SK-N-SH treated with all-trans-retinoic acid at 6 μM for 48 hours (cell line): ENCODE results near the gene ATXN10.

Experiments
- ATAC-seq: fragments of 200-7000 bp; cut with Tn5 transposase; 3 replicates; pipeline ENCODE4 v1.9.1; 2020; ENCODE audit warnings: mild to moderate bottlenecking, moderate library complexity
- ARNTL ChIP-seq: fragments of 450-650 bp; formaldehyde crosslinking; IDR thresholded peaks from 2 replicates; pipeline ENCODE4 v1.5.0; 2020; ENCODE audit warnings: low read depth, mild to moderate bottlenecking, moderate library complexity, borderline replicate concordance
- BACH2 ChIP-seq: fragments of 250-450 bp; sonication (Bioruptor Pico); IDR thresholded peaks from 2 replicates; pipeline ENCODE4 v1.9.0; 2021; ENCODE audit warnings: mild to moderate bottlenecking, borderline replicate concordance
- CREB5 ChIP-seq: fragments of 250-450 bp; sonication (Bioruptor Pico); IDR thresholded peaks from 2 replicates; pipeline ENCODE4 v1.5.1; 2020; ENCODE audit warnings: low read depth, mild to moderate bottlenecking, moderate library complexity
- CSDC2 ChIP-seq: fragments of 250-450 bp; sonication (Bioruptor Pico); IDR thresholded peaks from 2 replicates; pipeline ENCODE4 v1.5.0; 2020; ENCODE audit warnings: mild to moderate bottlenecking, moderate library complexity
- ESRRG ChIP-seq: fragments of 250-450 bp; sonication (Bioruptor Pico); IDR thresholded peaks from 2 replicates; pipeline ENCODE4 v1.6.1; 2021; ENCODE audit warnings: mild to moderate bottlenecking
- ISL1 ChIP-seq: fragments of 250-450 bp; sonication (Bioruptor Pico); IDR thresholded peaks from 2 replicates; pipeline ENCODE4 v2.1.2; 2022; ENCODE audit warnings: mild to moderate bottlenecking, moderate library complexity
- RARB ChIP-seq: fragments of 250-450 bp; sonication (Bioruptor Pico); IDR thresholded peaks from 2 replicates; pipeline ENCODE4 v1.8.0; 2021; ENCODE audit warnings: mild to moderate bottlenecking, moderate library complexity
- SNAI2 ChIP-seq: fragments of 250-450 bp; sonication (Bioruptor Pico); IDR thresholded peaks from 2 replicates; pipeline ENCODE4 v1.5.0; 2020; ENCODE audit warnings: mild to moderate bottlenecking, moderate library complexity
- TCF4 ChIP-seq: fragments of 250-450 bp; sonication (Bioruptor Pico); IDR thresholded peaks from 2 replicates; pipeline ENCODE4 v1.8.0; 2021; ENCODE audit warnings: mild to moderate bottlenecking, moderate library complexity, borderline replicate concordance
- TSHZ2 ChIP-seq: fragments of 250-450 bp; sonication (Bioruptor Pico); IDR thresholded peaks from 2 replicates; pipeline ENCODE4 v1.5.0; 2020; ENCODE audit warnings: mild to moderate bottlenecking, moderate library complexity
- ZC3H10 ChIP-seq: fragments of 250-450 bp; sonication (Bioruptor Pico); IDR thresholded peaks from 2 replicates; pipeline ENCODE4 v1.5.1; 2021; ENCODE audit warnings: mild to moderate bottlenecking, moderate library complexity
- ZFP3 ChIP-seq: fragments of 250-450 bp; sonication (Bioruptor Pico); IDR thresholded peaks from 2 replicates; pipeline ENCODE4 v1.5.0; 2020; ENCODE audit warnings: mild to moderate bottlenecking, moderate library complexity
- ZNF565 ChIP-seq: fragments of 450-650 bp; formaldehyde crosslinking; conservative IDR thresholded peaks from 2 replicates; pipeline ENCODE4 v1.5.0; 2020; ENCODE audit warnings: low read depth, mild to moderate bottlenecking, moderate library complexity
- ZNF70 ChIP-seq: fragments of 450-650 bp; formaldehyde crosslinking; IDR thresholded peaks from 2 replicates; pipeline ENCODE4 v1.5.0; 2020; ENCODE audit warnings: mild to moderate bottlenecking, moderate library complexity
- ZNF8 ChIP-seq: fragments of 450-650 bp; formaldehyde crosslinking; IDR thresholded peaks from 2 replicates; pipeline ENCODE4 v1.5.0; 2020; ENCODE audit warnings: mild to moderate bottlenecking, moderate library complexity
- TF ChIP-seq, protein P1 (sequence below): fragments of 250-450 bp; sonication (Bioruptor Pico); IDR thresholded peaks from 2 replicates; pipeline ENCODE4 v1.8.0; 2021; ENCODE audit warnings: low read depth, mild to moderate bottlenecking, moderate library complexity, borderline replicate concordance
- TF ChIP-seq, protein P2 (sequence below): fragments of 250-450 bp; sonication (Bioruptor Pico); IDR thresholded peaks from 2 replicates; pipeline ENCODE4 v1.8.0; 2020; ENCODE audit warnings: mild to moderate bottlenecking, moderate library complexity, borderline replicate concordance
- TF ChIP-seq, protein P3 (sequence below): fragments of 250-450 bp; sonication (Bioruptor Pico); IDR thresholded peaks from 2 replicates; pipeline ENCODE4 v1.5.1; 2021; ENCODE audit warnings: mild to moderate bottlenecking, moderate library complexity

Gene ATXN10

GRCh38 chr22:45889093-45889538 lies 217.5 kb downstream of the ATXN10 start:
- no peak for TF ChIP-seq SNAI2 (CRISPR knock-in tag)
- no peak for TF ChIP-seq ZNF565 (CRISPR knock-in tag)
- TF ChIP-seq ZNF8 (CRISPR knock-in tag), result no peak
- no peak for TF ChIP-seq ZFP3 (CRISPR knock-in tag)
- no peak for TF ChIP-seq ARNTL (CRISPR knock-in tag)
- TF ChIP-seq TCF4 (CRISPR knock-in tag), result no peak
- TF ChIP-seq, protein P1, sequence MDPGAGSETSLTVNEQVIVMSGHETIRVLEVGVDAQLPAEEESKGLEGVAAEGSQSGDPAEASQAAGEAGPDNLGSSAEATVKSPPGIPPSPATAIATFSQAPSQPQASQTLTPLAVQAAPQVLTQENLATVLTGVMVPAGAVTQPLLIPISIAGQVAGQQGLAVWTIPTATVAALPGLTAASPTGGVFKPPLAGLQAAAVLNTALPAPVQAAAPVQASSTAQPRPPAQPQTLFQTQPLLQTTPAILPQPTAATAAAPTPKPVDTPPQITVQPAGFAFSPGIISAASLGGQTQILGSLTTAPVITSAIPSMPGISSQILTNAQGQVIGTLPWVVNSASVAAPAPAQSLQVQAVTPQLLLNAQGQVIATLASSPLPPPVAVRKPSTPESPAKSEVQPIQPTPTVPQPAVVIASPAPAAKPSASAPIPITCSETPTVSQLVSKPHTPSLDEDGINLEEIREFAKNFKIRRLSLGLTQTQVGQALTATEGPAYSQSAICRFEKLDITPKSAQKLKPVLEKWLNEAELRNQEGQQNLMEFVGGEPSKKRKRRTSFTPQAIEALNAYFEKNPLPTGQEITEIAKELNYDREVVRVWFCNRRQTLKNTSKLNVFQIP, result no peak
- no peak for TF ChIP-seq BACH2 (CRISPR knock-in tag)
- no peak for TF ChIP-seq ZNF70 (CRISPR knock-in tag)
- no peak for TF ChIP-seq ISL1 (CRISPR knock-in tag)
- no peak for TF ChIP-seq RARB (CRISPR knock-in tag)
- TF ChIP-seq ZC3H10 (CRISPR knock-in tag), result no peak
- TF ChIP-seq TSHZ2 (CRISPR knock-in tag), result no peak
- TF ChIP-seq, protein P2, sequence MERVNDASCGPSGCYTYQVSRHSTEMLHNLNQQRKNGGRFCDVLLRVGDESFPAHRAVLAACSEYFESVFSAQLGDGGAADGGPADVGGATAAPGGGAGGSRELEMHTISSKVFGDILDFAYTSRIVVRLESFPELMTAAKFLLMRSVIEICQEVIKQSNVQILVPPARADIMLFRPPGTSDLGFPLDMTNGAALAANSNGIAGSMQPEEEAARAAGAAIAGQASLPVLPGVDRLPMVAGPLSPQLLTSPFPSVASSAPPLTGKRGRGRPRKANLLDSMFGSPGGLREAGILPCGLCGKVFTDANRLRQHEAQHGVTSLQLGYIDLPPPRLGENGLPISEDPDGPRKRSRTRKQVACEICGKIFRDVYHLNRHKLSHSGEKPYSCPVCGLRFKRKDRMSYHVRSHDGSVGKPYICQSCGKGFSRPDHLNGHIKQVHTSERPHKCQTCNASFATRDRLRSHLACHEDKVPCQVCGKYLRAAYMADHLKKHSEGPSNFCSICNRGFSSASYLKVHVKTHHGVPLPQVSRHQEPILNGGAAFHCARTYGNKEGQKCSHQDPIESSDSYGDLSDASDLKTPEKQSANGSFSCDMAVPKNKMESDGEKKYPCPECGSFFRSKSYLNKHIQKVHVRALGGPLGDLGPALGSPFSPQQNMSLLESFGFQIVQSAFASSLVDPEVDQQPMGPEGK (CRISPR knock-in tag), result no peak
- no peak for ATAC-seq

GRCh38 chr22:45889539-45890350 lies 218.1 kb downstream of the ATXN10 start:
- no peak for ATAC-seq

More at GRCh38 chr22:45889539-45890350, 218.1 kb downstream of the ATXN10 start:
- TF ChIP-seq ZNF565 (CRISPR knock-in tag), result no peak
- no peak for TF ChIP-seq ISL1 (CRISPR knock-in tag)
- TF ChIP-seq ZNF8 (CRISPR knock-in tag), result no peak
- TF ChIP-seq, protein P3, sequence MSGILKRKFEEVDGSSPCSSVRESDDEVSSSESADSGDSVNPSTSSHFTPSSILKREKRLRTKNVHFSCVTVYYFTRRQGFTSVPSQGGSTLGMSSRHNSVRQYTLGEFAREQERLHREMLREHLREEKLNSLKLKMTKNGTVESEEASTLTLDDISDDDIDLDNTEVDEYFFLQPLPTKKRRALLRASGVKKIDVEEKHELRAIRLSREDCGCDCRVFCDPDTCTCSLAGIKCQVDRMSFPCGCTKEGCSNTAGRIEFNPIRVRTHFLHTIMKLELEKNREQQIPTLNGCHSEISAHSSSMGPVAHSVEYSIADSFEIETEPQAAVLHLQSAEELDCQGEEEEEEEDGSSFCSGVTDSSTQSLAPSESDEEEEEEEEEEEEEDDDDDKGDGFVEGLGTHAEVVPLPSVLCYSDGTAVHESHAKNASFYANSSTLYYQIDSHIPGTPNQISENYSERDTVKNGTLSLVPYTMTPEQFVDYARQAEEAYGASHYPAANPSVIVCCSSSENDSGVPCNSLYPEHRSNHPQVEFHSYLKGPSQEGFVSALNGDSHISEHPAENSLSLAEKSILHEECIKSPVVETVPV, result no peak
- TF ChIP-seq, protein P2 (CRISPR knock-in tag), result no peak
- TF ChIP-seq, protein P1, result no peak
- no peak for TF ChIP-seq ZC3H10 (CRISPR knock-in tag)
- no peak for TF ChIP-seq ESRRG
- TF ChIP-seq ARNTL (CRISPR knock-in tag), result no peak
- no peak for TF ChIP-seq CSDC2 (CRISPR knock-in tag)
- TF ChIP-seq ZNF70 (CRISPR knock-in tag), result no peak
- no peak for TF ChIP-seq TSHZ2 (CRISPR knock-in tag)
- TF ChIP-seq CREB5, result no peak
- TF ChIP-seq, all 23 proteins: peak for 0
